Transverse colon (tissue), 4 donors: ENCODE results near the gene SYNJ2. TPM values are rescaled to one million over a fixed set of nuclear protein-coding genes. Genes with fewer than 3 reads are reported as not detected.

ENCODE experiments used
- DNase-seq: peaks from one replicate; pipeline ENCODE4 v3.0.0-alpha.2; 2019
- H3K27ac ChIP-seq, 4 donors: fragments of 200-600 bp; sonication (generic); 2 replicates each; pipeline ENCODE4 v1.5.1; 2016 to 2018; ENCODE audit warnings: inconsistent platforms in 4 of 4
- H3K27me3 ChIP-seq: fragments of 200-600 bp; sonication (generic); 2 replicates; pipeline ENCODE4 v1.5.1; 2017; ENCODE audit warnings: inconsistent platforms
- H3K36me3 ChIP-seq, 4 donors: fragments of 200-600 bp; sonication (generic); 2 replicates each; pipeline ENCODE4 v1.5.1; 2017 to 2019; ENCODE audit warnings: inconsistent platforms in 4 of 4
- H3K4me1 ChIP-seq, 4 donors: fragments of 200-600 bp; sonication (generic); 2 replicates each; pipeline ENCODE4 v1.5.1; 2017 to 2020; ENCODE audit warnings: inconsistent platforms in 4 of 4
- H3K4me3 ChIP-seq, 4 donors: fragments of 200-600 bp; sonication (generic); 1 replicate in 1 of 4; 2 replicates in 3 of 4; pipeline versions ENCODE4 v1.5.1 to v1.6.1; 2017 to 2019; ENCODE audit warnings: inconsistent platforms in 4 of 4
- H3K9me3 ChIP-seq, 2 donors: fragments of 200-600 bp; sonication (generic); 2 replicates each; pipeline ENCODE4 v1.5.1; 2017 to 2019; ENCODE audit warnings: inconsistent platforms in 2 of 2
- EP300 ChIP-seq: sonication (generic); formaldehyde crosslinking; IDR thresholded peaks from one replicate; pipeline ENCODE4 v1.6.1; 2017; ENCODE audit warnings: antibody characterized with exemption, low read depth
- POLR2A ChIP-seq: fragments of 450-650 bp; IDR thresholded peaks from one replicate; pipeline ENCODE4 v1.6.1; 2016; ENCODE audit warnings: antibody characterized with exemption, mild to moderate bottlenecking, moderate library complexity
- POLR2AphosphoS5 ChIP-seq, 3 donors: sonication (generic); formaldehyde crosslinking; IDR thresholded peaks; one replicate each; pipeline ENCODE4 v1.6.1; 2016; ENCODE audit warnings: antibody characterized with exemption in 3 of 3
- WGBS, 2 donors: methylation state at CpG; one replicate each; pipeline ENCODE4 v1.1.5; 2018; ENCODE audit warnings: low coverage in 1 of 2; 5-methylcytosine and 5-hydroxymethylcytosine counted together
- in situ Hi-C, 4 donors: fragments of 200-750 bp; cut with MboI; loops; one replicate each; pipeline versions ENCODE4 v1.15.0 to v1.15.1; 2017; ENCODE audit warnings: low sequenced_read_pairs in 3 of 4, low pct_ligation_motif_present in 1 of 4, low pct_unique_long_range_greater_than_20kb in 1 of 4
- intact Hi-C: fragments of 100-400 bp; cut with DNase I; formaldehyde crosslinking; loops from one replicate; pipeline ENCODE4 v1.15.1; 2023; ENCODE audit warnings: low total_unique reads
- total RNA-seq, 4 donors: library from RNA; depleted of rRNA; stranded (reverse); fragments of >200 nt; gene quantifications; one replicate each; pipeline ENCODE4 v1.1.0, GENCODE V29; 2016
- TF ChIP-seq, protein P1 (sequence below), 5 experiments: fragments of 200-600 bp in 3 of 5; fragments of 450-650 bp in 2 of 5; sonication (generic) in 3 of 5; IDR thresholded peaks; 1 replicate in 2 of 5; 2 replicates in 3 of 5; pipeline ENCODE4 v1.5.1; 2016 to 2017; ENCODE audit warnings: antibody characterized with exemption in 5 of 5, inconsistent platforms in 3 of 5, mild to moderate bottlenecking in 2 of 5, moderate library complexity in 1 of 5

The SYNJ2 gene
- total RNA-seq, 4 donors from 2014 or later, result 27.8 to 42.6 (median 31.8) TPM

DNA sequence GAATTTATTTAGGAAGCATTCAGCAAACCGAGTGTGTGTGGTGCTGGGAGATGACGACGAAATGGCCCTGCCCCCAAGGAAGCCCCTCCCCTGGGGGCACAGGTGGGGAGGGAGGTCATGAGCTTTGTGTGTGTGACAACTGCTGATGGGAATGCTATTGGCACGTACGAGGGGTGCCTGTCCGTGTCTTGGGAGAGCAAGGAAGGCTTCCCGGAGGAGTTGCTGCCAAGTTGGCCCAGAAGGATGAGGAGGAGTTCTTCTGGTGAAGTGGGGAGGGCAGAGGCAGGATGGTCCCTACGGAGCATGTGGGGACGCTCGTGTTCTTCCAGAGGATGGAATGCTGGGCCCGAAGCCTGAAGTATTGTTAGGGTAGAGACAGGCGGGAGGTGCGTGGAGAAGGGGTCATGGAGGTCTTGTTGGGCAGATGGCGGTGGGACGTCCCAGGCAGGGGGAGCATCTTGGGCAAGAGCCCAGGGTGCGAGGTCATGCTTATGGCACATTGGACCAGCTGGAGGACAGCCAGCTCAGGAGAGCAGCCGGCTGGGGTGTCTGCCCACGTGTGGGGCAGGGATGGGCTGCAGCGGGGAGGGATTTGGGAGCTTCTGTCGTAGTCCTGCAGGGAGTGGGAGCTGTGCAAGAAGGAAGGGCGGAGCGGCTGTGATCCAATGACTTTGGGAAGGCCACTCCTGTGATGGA lies 46.1 kb downstream of the SYNJ2 start:
- H3K27ac ChIP-seq, result peak overlapping the region in 3 of 4 donors; percentile 59 to 71 (median 70)

DNA sequence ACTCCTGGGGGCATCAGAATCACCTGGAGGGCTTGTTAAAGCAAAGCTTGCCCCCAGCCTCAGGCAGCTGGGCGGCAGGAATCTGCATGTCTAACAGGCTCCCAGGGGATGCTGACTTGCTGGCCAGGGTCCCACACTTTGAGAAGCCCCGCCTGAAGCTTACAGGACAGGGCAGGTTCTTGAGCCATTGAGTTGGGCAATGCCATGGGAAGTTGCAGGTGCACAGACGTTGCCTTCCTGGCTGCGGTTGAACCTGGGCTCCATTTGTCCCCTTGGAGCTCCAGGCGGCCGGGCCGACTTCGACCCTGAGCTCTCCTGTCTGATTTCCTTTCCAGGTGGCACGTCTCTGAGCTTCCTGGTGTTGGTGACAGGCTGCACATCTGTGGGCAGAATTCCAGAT lies 46.8 kb downstream of the SYNJ2 start:
- 79% methylated on average over 9 of the region's 9 CpGs; no CpG with 5 or more reads in 1 of the 2 donors for WGBS, 2 donors
- intact Hi-C loops, result no loop called here
- Histone ChIP-seq H3K27ac (no peak overlapping the region), H3K4me3 (no peak overlapping the region), H3K9me3 (no peaks in the 10 kb centered on the region), H3K4me1 (peaks cover 21 to 47% (median 25%) of the 10 kb centered on the region in 4 donors), H3K36me3 (no peaks in the 10 kb centered on the region), H3K27me3 (no peaks in the 10 kb centered on the region)
- DNase-seq, result no peak
- in situ Hi-C loops, result no loop called here
- TF ChIP-seq, protein P1, sequence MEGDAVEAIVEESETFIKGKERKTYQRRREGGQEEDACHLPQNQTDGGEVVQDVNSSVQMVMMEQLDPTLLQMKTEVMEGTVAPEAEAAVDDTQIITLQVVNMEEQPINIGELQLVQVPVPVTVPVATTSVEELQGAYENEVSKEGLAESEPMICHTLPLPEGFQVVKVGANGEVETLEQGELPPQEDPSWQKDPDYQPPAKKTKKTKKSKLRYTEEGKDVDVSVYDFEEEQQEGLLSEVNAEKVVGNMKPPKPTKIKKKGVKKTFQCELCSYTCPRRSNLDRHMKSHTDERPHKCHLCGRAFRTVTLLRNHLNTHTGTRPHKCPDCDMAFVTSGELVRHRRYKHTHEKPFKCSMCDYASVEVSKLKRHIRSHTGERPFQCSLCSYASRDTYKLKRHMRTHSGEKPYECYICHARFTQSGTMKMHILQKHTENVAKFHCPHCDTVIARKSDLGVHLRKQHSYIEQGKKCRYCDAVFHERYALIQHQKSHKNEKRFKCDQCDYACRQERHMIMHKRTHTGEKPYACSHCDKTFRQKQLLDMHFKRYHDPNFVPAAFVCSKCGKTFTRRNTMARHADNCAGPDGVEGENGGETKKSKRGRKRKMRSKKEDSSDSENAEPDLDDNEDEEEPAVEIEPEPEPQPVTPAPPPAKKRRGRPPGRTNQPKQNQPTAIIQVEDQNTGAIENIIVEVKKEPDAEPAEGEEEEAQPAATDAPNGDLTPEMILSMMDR (IDR thresholded peaks at IDR 0.05), result no peak
- TF ChIP-seq EP300 (no peak), POLR2AphosphoS5 (IDR thresholded peaks at IDR 0.05) (no peak), POLR2A (no peak)

More for the DNA sequence above, 46.1 kb downstream of the SYNJ2 start:
- no peaks in the 10 kb centered on the region for H3K36me3 ChIP-seq
- in situ Hi-C loops (no loop called here), intact Hi-C loops (no loop called here)
- H3K4me1 ChIP-seq, result peaks cover 20 to 44% (median 25%) of the 10 kb centered on the region in 4 donors
- 80 to 93% methylated on average over 10 to 22 of the region's 22 CpGs for WGBS, 2 donors
- DNase-seq, result no peak
- H3K27me3 ChIP-seq, result no peaks in the 10 kb centered on the region
- H3K9me3 ChIP-seq, result no peaks in the 10 kb centered on the region
- TF ChIP-seq POLR2A (no peak), EP300 (no peak), POLR2AphosphoS5 (IDR thresholded peaks at IDR 0.05) (no peak)
- TF ChIP-seq, protein P1 (IDR thresholded peaks at IDR 0.05), result no peak
- H3K4me3 ChIP-seq, result no peak overlapping the region

DNA sequence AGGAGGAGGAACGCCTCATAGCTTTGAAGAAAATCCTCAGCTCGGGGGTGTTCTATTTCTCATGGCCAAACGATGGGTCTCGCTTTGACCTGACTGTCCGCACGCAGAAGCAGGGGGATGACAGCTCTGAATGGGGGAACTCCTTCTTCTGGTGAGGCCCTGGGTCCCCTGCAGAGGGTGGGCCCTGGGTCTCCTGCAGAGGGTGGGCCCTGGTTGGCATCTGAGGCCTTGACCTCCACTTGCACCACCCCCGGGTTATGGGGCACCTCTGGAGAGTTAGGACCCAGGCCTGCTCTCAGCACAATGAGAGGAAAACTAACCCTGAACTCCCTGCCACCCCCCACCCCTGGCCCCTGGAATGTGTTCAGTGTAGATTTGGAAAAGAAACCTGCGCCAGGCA lies 47.2 kb downstream of the SYNJ2 start:
- 98% methylated on average over 8 of the region's 8 CpGs; no CpG with 5 or more reads in 1 of the 2 donors for WGBS, 2 donors
- no peaks in the 10 kb centered on the region for H3K27me3 ChIP-seq
- intact Hi-C loops, result no loop called here
- H3K36me3 ChIP-seq, result no peaks in the 10 kb centered on the region
- in situ Hi-C loops, result no loop called here
- TF ChIP-seq EP300, result no peak
- TF ChIP-seq POLR2AphosphoS5 (IDR thresholded peaks at IDR 0.05), result no peak
- TF ChIP-seq, protein P1 (IDR thresholded peaks at IDR 0.05), result no peak
- no peak for TF ChIP-seq POLR2A
- DNase-seq, result no peak
- peaks cover 21 to 52% (median 30%) of the 10 kb centered on the region in 4 donors for H3K4me1 ChIP-seq
- H3K27ac ChIP-seq, result no peak overlapping the region
- no peaks in the 10 kb centered on the region for H3K9me3 ChIP-seq
- no peak overlapping the region for H3K4me3 ChIP-seq

DNA sequence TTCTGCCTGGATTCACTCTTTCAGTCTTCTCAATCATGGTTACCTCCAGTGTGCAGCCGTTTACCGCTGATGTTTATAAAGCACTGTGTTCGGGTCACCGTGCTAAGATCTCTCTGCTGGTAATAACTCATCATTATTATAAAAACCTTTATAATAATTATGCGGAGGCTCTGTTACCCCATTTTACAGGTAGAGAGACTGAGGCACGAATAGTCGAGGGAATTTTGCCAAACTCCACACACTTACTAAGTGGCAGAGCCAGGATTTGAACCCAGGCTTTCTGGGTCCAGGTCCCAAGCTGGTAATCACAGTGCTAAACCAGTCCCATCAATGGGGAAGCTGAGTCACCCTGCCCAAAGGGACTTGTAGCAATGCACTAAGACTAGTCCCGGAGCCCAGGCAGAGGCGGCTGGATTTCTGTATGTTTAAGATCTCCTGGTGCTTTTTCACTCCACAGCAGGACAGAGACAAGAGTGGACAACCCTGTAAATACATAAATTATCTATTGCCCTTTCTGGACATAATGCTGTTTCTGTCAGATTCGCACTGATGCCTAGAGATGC lies 48.1 kb downstream of the SYNJ2 start:
- in situ Hi-C loops, result no loop called here
- intact Hi-C loops, result no loop called here
- H3K9me3 ChIP-seq, result no peaks in the 10 kb centered on the region
- H3K4me3 ChIP-seq, result no peak overlapping the region
- no peak overlapping the region for H3K27ac ChIP-seq
- peaks cover 25 to 60% (median 37%) of the 10 kb centered on the region in 4 donors for H3K4me1 ChIP-seq
- 97 to 98% methylated on average over 9 to 10 of the region's 10 CpGs for WGBS, 2 donors
- no peak for TF ChIP-seq EP300
- TF ChIP-seq POLR2A, result no peak
- TF ChIP-seq, protein P1 (IDR thresholded peaks at IDR 0.05), result no peak
- no peak for TF ChIP-seq POLR2AphosphoS5 (IDR thresholded peaks at IDR 0.05)
- no peaks in the 10 kb centered on the region for H3K27me3 ChIP-seq
- no peak for DNase-seq
- no peaks in the 10 kb centered on the region for H3K36me3 ChIP-seq
